RWPE1 (cell line): ENCODE results near the gene WFIKKN2.
A peak's percentile ranks its signal among the peaks of the same experiment; 100 is the strongest.

Source experiments
- CTCF ChIA-PET: fragments of 350-600 bp; sonication (Branson Sonifier 250); formaldehyde crosslinking; extraction: SDS; loops from one replicate; lab custom pipeline; 2021; lab: Yijun Ruan, JAX
- POLR2A ChIA-PET: fragments of 400-600 bp; formaldehyde crosslinking; extraction: SDS; loops from one replicate; lab custom pipeline; 2020; ENCODE audit warnings: antibody characterized with exemption; ENCODE audit not compliant: low non-redundant PET; lab: Yijun Ruan, JAX
- DNase-seq: peaks from one replicate; pipeline ENCODE4 v3.0.0; 2012; ENCODE audit warnings: low spot score
- H3K27ac ChIP-seq: fragments of 450-650 bp; 2 replicates; pipeline ENCODE4 v1.5.1; 2017
- TF ChIP-seq, protein P1 (sequence below): fragments of 450-650 bp; conservative IDR thresholded peaks from 2 replicates; pipeline ENCODE4 v1.5.1; 2017; ENCODE audit warnings: low read depth, mild to moderate bottlenecking

WFIKKN2 gene

DNA sequence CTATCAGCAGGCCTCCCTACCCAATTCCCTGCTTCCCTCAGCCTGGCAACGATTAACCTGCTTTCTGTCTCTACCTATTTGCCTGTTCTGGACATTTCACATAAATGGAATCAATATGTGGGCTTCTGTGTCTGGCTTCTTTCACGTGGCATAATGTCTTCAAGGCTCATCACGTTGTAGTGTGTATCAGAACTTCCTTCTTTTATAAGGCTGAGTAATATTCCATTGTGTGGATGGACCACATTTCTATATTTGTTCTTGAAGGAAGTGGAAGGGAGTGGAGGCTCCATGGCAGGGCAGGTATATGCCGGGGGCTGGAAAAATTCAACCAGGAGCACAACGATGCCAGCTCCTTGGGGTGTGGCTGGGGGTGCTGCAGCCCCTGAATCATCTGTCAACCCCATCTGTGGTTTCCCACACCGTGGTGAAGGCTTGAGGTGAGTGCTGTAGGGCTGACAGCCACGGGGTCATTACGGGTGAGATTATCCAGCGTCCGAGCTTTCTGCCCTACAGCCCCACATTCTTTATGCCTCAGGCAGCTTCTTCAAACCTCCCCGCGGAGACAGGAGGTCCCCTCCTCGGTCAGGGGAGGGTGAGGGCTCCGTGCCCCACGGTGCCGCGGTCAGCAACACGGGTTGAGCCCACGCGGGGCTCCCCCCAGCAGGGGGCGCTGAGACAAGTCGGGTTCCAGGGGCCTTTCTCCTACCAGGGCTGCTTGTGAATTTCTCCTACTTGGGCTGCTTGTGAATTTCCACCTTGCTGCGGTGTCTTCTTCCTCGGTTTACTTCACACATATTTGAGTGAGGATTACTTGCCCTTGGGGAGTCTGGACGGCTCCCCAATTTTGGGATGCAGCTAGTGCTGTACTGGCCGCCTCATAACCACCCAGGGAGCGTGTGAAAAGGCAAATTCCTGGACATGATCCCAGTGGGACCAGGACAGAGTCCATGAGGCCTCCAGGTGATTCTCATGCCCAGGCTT, 18.3 kb upstream of the WFIKKN2 start:
- TF ChIP-seq, protein P1, sequence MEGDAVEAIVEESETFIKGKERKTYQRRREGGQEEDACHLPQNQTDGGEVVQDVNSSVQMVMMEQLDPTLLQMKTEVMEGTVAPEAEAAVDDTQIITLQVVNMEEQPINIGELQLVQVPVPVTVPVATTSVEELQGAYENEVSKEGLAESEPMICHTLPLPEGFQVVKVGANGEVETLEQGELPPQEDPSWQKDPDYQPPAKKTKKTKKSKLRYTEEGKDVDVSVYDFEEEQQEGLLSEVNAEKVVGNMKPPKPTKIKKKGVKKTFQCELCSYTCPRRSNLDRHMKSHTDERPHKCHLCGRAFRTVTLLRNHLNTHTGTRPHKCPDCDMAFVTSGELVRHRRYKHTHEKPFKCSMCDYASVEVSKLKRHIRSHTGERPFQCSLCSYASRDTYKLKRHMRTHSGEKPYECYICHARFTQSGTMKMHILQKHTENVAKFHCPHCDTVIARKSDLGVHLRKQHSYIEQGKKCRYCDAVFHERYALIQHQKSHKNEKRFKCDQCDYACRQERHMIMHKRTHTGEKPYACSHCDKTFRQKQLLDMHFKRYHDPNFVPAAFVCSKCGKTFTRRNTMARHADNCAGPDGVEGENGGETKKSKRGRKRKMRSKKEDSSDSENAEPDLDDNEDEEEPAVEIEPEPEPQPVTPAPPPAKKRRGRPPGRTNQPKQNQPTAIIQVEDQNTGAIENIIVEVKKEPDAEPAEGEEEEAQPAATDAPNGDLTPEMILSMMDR: peak; percentile 65
- ChIA-PET CTCF (interaction anchor here (0.5 to 1.1 kb wide), 6 partner anchors 10 to 42 kb away, joined by 3 to 4 read pairs (median 3); no protein-coding TSS in a partner anchor), POLR2A (interaction anchor here (0.6 kb wide), 1 partner anchor 30 kb away, joined by 4 read pairs; no protein-coding TSS in a partner anchor)
- no peak for DNase-seq
- H3K27ac ChIP-seq: no peak overlapping the region

DNA sequence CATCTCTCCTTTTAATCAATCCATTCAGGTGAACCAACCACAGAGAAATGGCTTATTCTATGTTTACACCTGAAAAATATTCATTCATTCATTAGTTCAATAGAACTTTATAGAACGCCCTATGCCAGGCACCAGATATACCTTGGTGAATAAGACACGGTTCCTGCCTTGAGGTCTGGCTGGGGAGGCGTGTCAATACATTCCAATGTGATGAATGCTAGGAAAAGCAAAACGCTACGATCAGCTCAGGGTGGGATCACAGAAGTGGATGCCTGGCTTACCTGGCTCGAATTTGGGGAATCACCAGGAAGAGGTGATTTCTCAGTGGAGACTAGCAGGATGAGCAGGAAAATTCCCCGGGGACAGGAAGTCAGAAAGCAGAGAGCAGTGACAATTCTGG, 17.5 kb upstream of the WFIKKN2 start:
- H3K27ac ChIP-seq: no peak overlapping the region
- POLR2A ChIA-PET: no interaction called here

DNA sequence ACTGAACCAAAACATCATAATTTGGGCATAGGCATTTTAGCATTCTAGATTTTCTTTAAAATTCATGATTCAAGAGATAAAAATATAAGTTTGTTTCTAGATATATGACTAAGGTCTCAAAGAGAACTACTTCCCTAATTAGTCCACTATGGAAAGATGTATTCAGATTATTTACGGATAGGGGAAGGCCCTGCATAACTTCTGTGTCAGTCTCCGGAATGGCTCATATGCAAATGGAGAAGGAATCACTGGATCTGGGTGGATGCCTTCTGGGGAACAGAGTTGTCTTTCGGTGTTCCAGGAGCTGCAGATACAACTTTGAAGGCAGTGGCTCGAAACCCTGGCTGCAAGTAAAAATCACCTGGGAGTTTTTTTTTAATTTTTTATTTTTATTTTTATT, 17.1 kb upstream of the WFIKKN2 start:
- CTCF ChIA-PET: interaction anchor here (1.1 kb wide), 1 partner anchor 34 kb away, joined by 3 read pairs; no protein-coding TSS in a partner anchor
- no peak overlapping the region for H3K27ac ChIP-seq
- DNase-seq: no peak
- POLR2A ChIA-PET: no interaction called here
- TF ChIP-seq, protein P1: no peak

More for the DNA sequence above, 17.5 kb upstream of the WFIKKN2 start:
- CTCF ChIA-PET: interaction anchor here (0.5 to 1.1 kb wide), 3 partner anchors 22 to 39 kb away, joined by 3 read pairs; no protein-coding TSS in a partner anchor
- TF ChIP-seq, protein P1: no peak
- peak; percentile 86 for DNase-seq

DNA sequence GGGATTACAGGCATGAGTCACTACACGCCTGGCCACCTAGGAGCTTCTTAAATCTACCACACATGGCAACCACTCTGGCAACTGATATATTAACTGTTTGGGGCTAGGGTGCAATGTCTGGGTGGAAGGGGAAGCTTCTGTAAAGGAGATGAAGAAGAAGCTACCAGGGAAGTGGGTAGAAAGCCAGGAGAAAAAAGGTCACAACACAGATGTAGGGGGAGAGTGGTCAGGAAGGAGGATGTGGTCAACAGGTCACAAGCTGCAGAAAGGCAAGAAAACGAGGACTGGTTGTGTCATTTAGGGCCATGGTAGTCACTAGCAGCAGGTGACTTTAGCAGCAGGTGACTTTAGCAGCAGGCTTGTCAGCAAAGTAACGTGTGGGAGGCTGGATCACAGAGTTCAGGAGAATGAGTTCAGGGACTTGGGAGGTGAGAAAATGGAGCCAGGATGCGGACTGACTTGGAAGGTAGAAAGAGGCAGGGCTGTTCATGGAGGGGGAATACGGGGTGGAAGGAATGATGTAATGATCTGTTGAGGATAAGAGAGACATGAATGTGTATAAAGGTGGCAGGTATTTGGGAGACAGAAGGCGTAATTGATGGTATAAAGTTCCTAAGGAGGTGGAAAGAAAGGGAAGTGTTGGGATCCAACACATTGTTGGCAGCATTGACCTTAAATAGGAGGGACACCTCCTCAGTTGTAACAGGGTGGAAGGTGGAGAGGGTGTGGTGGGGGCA, 16.3 kb upstream of the WFIKKN2 start:
- H3K27ac ChIP-seq: no peak overlapping the region
- TF ChIP-seq, protein P1: no peak
- no peak for DNase-seq
- ChIA-PET CTCF (interaction anchor here (1.1 to 1.2 kb wide), 2 partner anchors 33 to 35 kb away, joined by 3 to 4 read pairs; no protein-coding TSS in a partner anchor), POLR2A (no interaction called here)

DNA sequence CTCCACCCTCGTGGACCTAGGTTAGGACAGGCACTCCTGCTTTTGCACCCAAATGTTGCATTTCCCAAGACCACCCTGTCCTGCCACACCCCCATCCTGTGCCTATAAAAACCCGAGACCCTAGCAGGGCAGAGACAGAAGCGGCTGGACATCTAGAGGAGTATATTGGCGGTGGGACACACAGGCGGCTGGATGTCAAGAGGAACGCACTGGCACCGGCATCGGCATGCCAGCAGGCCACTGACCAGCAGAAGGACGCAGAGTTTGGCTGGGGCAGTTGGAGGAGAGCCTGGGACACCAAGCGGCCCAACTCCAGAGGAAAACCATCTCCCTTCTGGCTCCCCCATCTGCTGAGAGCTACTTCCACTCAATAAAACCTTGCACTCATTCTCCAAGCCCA, 14.7 kb upstream of the WFIKKN2 start:
- no peak overlapping the region for H3K27ac ChIP-seq
- ChIA-PET POLR2A (no interaction called here), CTCF (no interaction called here)
- TF ChIP-seq, protein P1: no peak
- no peak for DNase-seq

DNA sequence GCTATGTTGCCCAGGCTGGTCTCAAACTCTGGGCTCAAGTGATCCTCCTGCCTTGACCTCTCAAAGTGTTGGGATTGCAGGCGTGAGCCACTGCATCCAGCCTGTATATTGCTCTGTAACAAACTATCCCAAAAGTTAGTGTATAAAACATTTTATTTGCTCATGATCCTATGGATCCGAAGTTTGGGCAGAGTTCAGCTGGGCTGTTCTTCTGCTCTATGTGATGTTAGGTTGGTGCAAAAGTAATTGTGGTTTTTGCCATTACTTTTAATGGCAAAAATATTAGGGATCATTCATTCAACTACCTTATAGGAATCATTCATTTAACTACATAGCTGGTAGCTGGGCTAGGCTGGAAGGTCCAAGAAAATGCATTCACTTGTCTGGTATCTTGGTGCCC, 12.8 kb upstream of the WFIKKN2 start:
- POLR2A ChIA-PET: interaction anchor here (0.5 kb wide), 1 partner anchor 315 kb away, joined by 3 read pairs; no protein-coding TSS in a partner anchor
- no peak for DNase-seq
- CTCF ChIA-PET: interaction anchor here (0.7 to 1.4 kb wide), 2 partner anchors 30 to 40 kb away, joined by 3 read pairs; no protein-coding TSS in a partner anchor
- TF ChIP-seq, protein P1: no peak
- H3K27ac ChIP-seq: no peak overlapping the region
